Smooth muscle cell (in vitro differentiated cells): ENCODE data around the gene TTC38. TPM values are rescaled to one million over a fixed set of nuclear protein-coding genes. Genes with fewer than 3 reads are reported as not detected.

ENCODE experiments used
- DNase-seq: peaks from one replicate; lab custom pipeline; 2025; ENCODE audit not compliant: unreplicated experiment; lab: John Stamatoyannopoulos, UW
- H2AFZ ChIP-seq: fragments of 200-600 bp; sonication (generic); 2 replicates; pipeline ENCODE4 v1.6.0; 2016; ENCODE audit warnings: antibody characterized with exemption, low read depth, mild to moderate bottlenecking
- H3F3A ChIP-seq: fragments of 200-600 bp; sonication (generic); 2 replicates; pipeline ENCODE4 v1.6.0; 2017; ENCODE audit warnings: antibody characterized with exemption, low read depth
- H3K27ac ChIP-seq: fragments of 200-600 bp; sonication (generic); 2 replicates; pipeline ENCODE4 v1.5.1; 2016; ENCODE audit warnings: low read depth, mild to moderate bottlenecking
- H3K27me3 ChIP-seq: fragments of 200-600 bp; sonication (generic); 2 replicates; pipeline ENCODE4 v1.6.1; 2016; ENCODE audit warnings: low read depth, mild to moderate bottlenecking
- H3K36me3 ChIP-seq: fragments of 200-600 bp; sonication (generic); 2 replicates; pipeline ENCODE4 v1.5.1; 2016; ENCODE audit warnings: low read depth
- H3K4me1 ChIP-seq: fragments of 200-600 bp; sonication (generic); 2 replicates; pipeline ENCODE4 v1.5.1; 2016; ENCODE audit warnings: low read depth
- H3K4me2 ChIP-seq: fragments of 200-600 bp; sonication (generic); 2 replicates; pipeline ENCODE4 v1.6.0; 2016; ENCODE audit warnings: mild to moderate bottlenecking
- H3K4me3 ChIP-seq: fragments of 200-600 bp; sonication (generic); 2 replicates; pipeline ENCODE4 v1.5.1; 2016; ENCODE audit warnings: mild to moderate bottlenecking
- H3K79me2 ChIP-seq: fragments of 200-600 bp; sonication (generic); 2 replicates; pipeline ENCODE4 v1.6.0; 2016; ENCODE audit warnings: low read depth, mild to moderate bottlenecking
- H3K9ac ChIP-seq: fragments of 200-600 bp; sonication (generic); 2 replicates; pipeline ENCODE4 v1.6.0; 2016; ENCODE audit warnings: low read depth
- H3K9me3 ChIP-seq: fragments of 200-600 bp; sonication (generic); replicated peaks from 2 replicates; pipeline ENCODE4 v1.5.1; 2016; ENCODE audit warnings: low read depth
- H4K20me1 ChIP-seq: fragments of 200-600 bp; sonication (generic); 2 replicates; pipeline ENCODE4 v1.6.0; 2016; ENCODE audit warnings: low read depth
- CTCF ChIP-seq: fragments of 200-600 bp; sonication (generic); IDR thresholded peaks from 2 replicates; pipeline ENCODE4 v1.5.1; 2017; ENCODE audit warnings: borderline replicate concordance, mild to moderate bottlenecking, antibody characterized with exemption; ENCODE audit not compliant: insufficient read depth, poor library complexity, severe bottlenecking
- WGBS: methylation state at CpG from one replicate; pipeline ENCODE4 v1.1.7; 2016; ENCODE audit warnings: low lambda C conversion rate; 5-methylcytosine and 5-hydroxymethylcytosine counted together
- polyA plus RNA-seq: library from polyadenylated mRNA; unstranded; fragments of >200 nt; fragmentation: Nextera tagmentation; extraction: Ambion mirVana; gene quantifications from 2 replicates; pipeline ENCODE4 v1.2.1, GENCODE V29; 2016
- total RNA-seq: library from RNA; depleted of rRNA; stranded (reverse); fragments of >200 nt; gene quantifications from 2 replicates; pipeline ENCODE4 v1.2.3, GENCODE V29; 2014

TTC38 gene
- total and polyA plus RNA-seq, 2 experiments from 2014 or later: 19.6 to 24.4 TPM

DNA sequence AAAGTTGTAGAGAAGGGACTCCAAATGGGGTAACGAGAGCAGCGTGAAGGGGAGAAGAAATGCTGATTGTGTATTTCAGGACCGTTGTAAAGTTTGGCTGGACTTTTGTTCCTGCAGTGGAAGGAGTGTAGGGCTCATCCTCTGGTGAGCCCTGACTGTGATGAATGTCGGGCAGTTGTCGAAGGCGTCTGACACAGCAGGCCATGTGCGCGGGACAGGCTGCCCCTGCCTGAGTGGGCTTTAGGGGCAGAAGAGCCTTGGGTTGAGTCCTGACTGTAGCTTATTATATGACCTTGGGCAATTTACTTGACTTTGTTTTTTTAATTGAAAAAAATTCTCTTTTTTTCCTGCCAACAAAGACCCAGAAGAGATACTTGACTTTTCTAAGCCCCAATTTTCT lies 70.8 kb downstream of the TTC38 start:
- Histone ChIP-seq H3K27ac (no peak overlapping the region), H3K4me2 (no peak overlapping the region), H3K4me1 (peaks cover 12% of the 10 kb centered on the region), H3K27me3 (no peaks in the 10 kb centered on the region), H3K79me2 (peaks cover 39% of the 10 kb centered on the region), H2AFZ (no peak overlapping the region), H3K9me3 (no peaks in the 10 kb centered on the region), H3K36me3 (peaks cover 17% of the 10 kb centered on the region), H3F3A (peaks cover 8% of the 10 kb centered on the region), H4K20me1 (peaks cover 36% of the 10 kb centered on the region), H3K9ac (no peak overlapping the region), H3K4me3 (no peak overlapping the region)
- DNase-seq: no peak
- WGBS: 97% methylated on average over 8 of the region's 8 CpGs
- TF ChIP-seq CTCF: no peak

DNA sequence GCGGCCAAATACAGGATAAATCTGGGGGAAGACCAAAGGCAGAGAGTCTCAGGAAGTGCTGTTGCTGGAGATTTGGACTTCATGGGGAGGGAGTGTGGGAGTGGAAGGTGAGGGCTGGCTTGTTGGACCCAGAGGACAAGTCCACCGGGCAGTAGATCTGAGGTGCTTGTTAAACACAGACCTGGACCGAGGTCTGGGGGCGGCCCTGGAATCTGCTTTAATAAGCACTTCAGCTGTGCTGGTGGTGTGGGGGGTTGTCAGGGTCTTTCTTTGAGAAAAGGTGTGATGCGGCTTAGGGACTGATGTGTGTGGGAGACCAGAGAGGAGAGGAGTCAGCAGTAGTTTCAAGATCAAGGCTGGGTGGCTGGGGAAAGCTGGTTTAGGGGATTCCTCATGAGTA lies 72.1 kb downstream of the TTC38 start:
- H3K27ac ChIP-seq: no peak overlapping the region
- H4K20me1 ChIP-seq: peaks cover 43% of the 10 kb centered on the region
- peaks cover 8% of the 10 kb centered on the region for H3K4me1 ChIP-seq
- no peaks in the 10 kb centered on the region for H3K27me3 ChIP-seq
- DNase-seq: no peak
- H3K9me3 ChIP-seq: no peaks in the 10 kb centered on the region
- no peak overlapping the region for H3K9ac ChIP-seq
- H3K4me2 ChIP-seq: no peak overlapping the region
- no peak overlapping the region for H3K4me3 ChIP-seq
- peaks cover 17% of the 10 kb centered on the region for H3K36me3 ChIP-seq
- WGBS: 97% methylated on average over 5 of the region's 5 CpGs
- TF ChIP-seq CTCF: no peak
- no peak overlapping the region for H2AFZ ChIP-seq
- peaks cover 39% of the 10 kb centered on the region for H3K79me2 ChIP-seq
- H3F3A ChIP-seq: peaks cover 5% of the 10 kb centered on the region

DNA sequence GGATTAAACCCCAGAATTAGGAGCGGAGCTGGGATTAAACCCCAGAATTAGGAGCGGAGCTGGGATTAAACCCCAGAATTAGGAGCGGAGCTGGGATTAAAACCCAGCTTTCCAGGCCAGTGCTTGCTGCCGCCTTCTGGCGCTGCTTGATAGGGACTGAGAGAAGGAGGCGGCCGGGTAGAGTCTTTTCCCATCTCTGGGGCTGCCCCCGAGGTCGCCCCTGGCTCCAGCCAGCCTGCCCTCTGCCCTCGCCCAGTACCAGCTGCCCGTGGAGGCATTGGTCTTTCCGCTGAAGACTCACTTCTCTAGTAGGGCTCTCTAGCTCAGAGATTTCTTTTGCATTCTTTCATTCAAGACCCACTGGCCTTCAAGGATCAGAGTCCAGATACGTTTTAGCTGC lies 72.9 kb downstream of the TTC38 start:
- peaks cover 5% of the 10 kb centered on the region for H3K4me1 ChIP-seq
- WGBS: 98% methylated on average over 13 of the region's 13 CpGs
- peaks cover 38% of the 10 kb centered on the region for H3K79me2 ChIP-seq
- DNase-seq: no peak
- H3F3A ChIP-seq: no peaks in the 10 kb centered on the region
- no peak overlapping the region for H3K4me3 ChIP-seq
- TF ChIP-seq CTCF: no peak
- no peak overlapping the region for H2AFZ ChIP-seq
- no peaks in the 10 kb centered on the region for H3K9me3 ChIP-seq
- H3K4me2 ChIP-seq: no peak overlapping the region
- peaks cover 46% of the 10 kb centered on the region for H4K20me1 ChIP-seq
- H3K27ac ChIP-seq: no peak overlapping the region
- H3K9ac ChIP-seq: no peak overlapping the region
- peaks cover 17% of the 10 kb centered on the region for H3K36me3 ChIP-seq
- H3K27me3 ChIP-seq: no peaks in the 10 kb centered on the region

Other genes with a start within 250 kb of the TTC38 start
- 13.7 and 18.0 TPM in 2 replicates for gene PPARA, start 117.5 kb upstream of the TTC38 start, total RNA-seq
- 8.8 and 9.2 TPM in 2 replicates for gene PPARA, start 117.5 kb upstream of the TTC38 start, polyA plus RNA-seq
- 8.3 and 9.6 TPM in 2 replicates for gene CDPF1, start 17.7 kb upstream of the TTC38 start, total RNA-seq
- gene CDPF1, start 17.7 kb upstream of the TTC38 start, polyA plus RNA-seq: 9.4 and 11.6 TPM in 2 replicates
- under 0.01 TPM in 1 of 2 replicates, not detected in the other for gene PKDREJ, start 4.7 kb upstream of the TTC38 start, total RNA-seq
- 0.05 and 0.07 TPM in 2 replicates for gene PKDREJ, start 4.7 kb upstream of the TTC38 start, polyA plus RNA-seq
- 2.7 and 3.6 TPM in 2 replicates for gene GTSE1, start 28.9 kb downstream of the TTC38 start, total RNA-seq
- gene GTSE1, start 28.9 kb downstream of the TTC38 start, polyA plus RNA-seq: 6.8 and 9.3 TPM in 2 replicates
- 15.8 and 17.3 TPM in 2 replicates for gene TRMU, start 67.7 kb downstream of the TTC38 start, total RNA-seq
- 20.5 and 33.7 TPM in 2 replicates for gene TRMU, start 67.7 kb downstream of the TTC38 start, polyA plus RNA-seq